HL-60 (cell line): Measurements from ENCODE around the gene MOB1B.
A peak's percentile ranks its signal among the peaks of the same experiment; 100 is the strongest.

Experiments
- DNase-seq, 2 experiments: peaks; one replicate each; pipeline ENCODE4 v3.0.0-alpha.2; 2010 to 2020; ENCODE audit warnings: low read depth in 1 of 2, low spot score in 1 of 2
- H3K27ac ChIP-seq: fragments of 250-450 bp; sonication (Bioruptor Pico); replicated peaks from 2 replicates; pipeline ENCODE4 v1.5.1; 2020; ENCODE audit warnings: mild to moderate bottlenecking, moderate library complexity
- H3K27me3 ChIP-seq: fragments of 250-450 bp; sonication (Bioruptor Pico); 2 replicates; pipeline ENCODE4 v1.5.1; 2021; ENCODE audit warnings: mild to moderate bottlenecking, moderate library complexity; ENCODE audit not compliant: insufficient read depth, poor library complexity, severe bottlenecking
- H3K4me3 ChIP-seq: replicated peaks from 2 replicates; pipeline ENCODE4 v1.5.1; 2011; ENCODE audit warnings: mild to moderate bottlenecking, control low read depth, low read length; ENCODE audit not compliant: insufficient read depth
- GABPA ChIP-seq: IDR thresholded peaks from 2 replicates; pipeline ENCODE4 v1.6.1; 2012; ENCODE audit warnings: low read depth
- POLR2AphosphoS5 ChIP-seq: IDR thresholded peaks from 2 replicates; pipeline ENCODE4 v1.6.1; 2012; ENCODE audit warnings: low read depth
- SPI1 ChIP-seq: IDR thresholded peaks from 2 replicates; pipeline ENCODE4 v1.6.1; 2012; ENCODE audit warnings: low read depth, mild to moderate bottlenecking, borderline replicate concordance
- TF ChIP-seq, protein P1 (sequence below): IDR thresholded peaks from 2 replicates; pipeline ENCODE4 v1.6.1; 2012; ENCODE audit warnings: low read depth; ENCODE audit not compliant: insufficient replicate concordance
- TF ChIP-seq, protein P2 (sequence below): IDR thresholded peaks from one replicate; pipeline ENCODE4 v1.5.1; 2011; ENCODE audit warnings: low read length, control low read depth, inconsistent platforms; ENCODE audit not compliant: insufficient read depth

The MOB1B gene

DNA sequence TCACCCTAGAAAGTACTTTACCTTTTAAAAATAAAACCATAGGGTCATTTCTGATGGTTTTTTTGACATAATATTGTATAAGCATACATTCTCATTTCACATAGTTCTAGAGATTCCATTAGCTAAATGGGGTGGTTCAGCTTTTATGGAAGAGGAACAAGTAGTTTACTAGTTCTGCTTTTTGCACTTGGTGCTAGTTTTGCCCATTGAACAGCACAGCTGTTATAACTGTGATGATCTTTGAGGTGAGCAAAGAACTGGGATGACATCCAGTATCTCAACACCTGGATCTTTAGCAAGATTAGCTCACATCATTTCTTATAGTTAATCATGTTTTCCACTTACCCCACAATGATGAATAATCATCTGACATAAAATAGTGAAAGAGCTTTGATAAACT lies 40.9 kb downstream of the MOB1B start:
- no peak overlapping the region for H3K4me3 ChIP-seq

DNA sequence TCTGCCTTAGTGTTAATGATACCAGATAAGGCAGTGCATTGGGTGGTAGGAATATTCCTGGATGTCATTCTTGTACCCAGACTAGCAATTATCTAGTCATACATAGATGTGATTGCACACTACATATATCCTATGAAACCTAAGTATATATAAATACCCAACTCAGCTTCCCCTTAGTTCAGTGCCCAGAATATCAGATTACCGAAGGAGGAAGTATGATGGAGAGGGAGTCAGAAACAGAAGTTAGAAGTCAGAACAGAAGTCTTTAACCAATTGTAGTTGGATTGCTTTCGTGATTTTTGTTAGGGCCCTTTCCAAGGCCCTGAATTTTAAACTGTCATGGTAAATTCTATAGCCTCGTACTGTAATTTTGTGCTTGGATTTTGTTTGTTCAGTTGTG lies 42.9 kb downstream of the MOB1B start:
- DNase-seq = peak in 1 of 2 experiments; percentile 36
- H3K27me3 ChIP-seq = no peaks in the 10 kb centered on the region
- H3K4me3 ChIP-seq = no peak overlapping the region
- H3K27ac ChIP-seq = no peak overlapping the region
- TF ChIP-seq, protein P1, sequence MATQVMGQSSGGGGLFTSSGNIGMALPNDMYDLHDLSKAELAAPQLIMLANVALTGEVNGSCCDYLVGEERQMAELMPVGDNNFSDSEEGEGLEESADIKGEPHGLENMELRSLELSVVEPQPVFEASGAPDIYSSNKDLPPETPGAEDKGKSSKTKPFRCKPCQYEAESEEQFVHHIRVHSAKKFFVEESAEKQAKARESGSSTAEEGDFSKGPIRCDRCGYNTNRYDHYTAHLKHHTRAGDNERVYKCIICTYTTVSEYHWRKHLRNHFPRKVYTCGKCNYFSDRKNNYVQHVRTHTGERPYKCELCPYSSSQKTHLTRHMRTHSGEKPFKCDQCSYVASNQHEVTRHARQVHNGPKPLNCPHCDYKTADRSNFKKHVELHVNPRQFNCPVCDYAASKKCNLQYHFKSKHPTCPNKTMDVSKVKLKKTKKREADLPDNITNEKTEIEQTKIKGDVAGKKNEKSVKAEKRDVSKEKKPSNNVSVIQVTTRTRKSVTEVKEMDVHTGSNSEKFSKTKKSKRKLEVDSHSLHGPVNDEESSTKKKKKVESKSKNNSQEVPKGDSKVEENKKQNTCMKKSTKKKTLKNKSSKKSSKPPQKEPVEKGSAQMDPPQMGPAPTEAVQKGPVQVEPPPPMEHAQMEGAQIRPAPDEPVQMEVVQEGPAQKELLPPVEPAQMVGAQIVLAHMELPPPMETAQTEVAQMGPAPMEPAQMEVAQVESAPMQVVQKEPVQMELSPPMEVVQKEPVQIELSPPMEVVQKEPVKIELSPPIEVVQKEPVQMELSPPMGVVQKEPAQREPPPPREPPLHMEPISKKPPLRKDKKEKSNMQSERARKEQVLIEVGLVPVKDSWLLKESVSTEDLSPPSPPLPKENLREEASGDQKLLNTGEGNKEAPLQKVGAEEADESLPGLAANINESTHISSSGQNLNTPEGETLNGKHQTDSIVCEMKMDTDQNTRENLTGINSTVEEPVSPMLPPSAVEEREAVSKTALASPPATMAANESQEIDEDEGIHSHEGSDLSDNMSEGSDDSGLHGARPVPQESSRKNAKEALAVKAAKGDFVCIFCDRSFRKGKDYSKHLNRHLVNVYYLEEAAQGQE = no peak
- TF ChIP-seq SPI1 = peak; percentile 13; the same call in 1 of the 2 replicates

More for the DNA sequence above, 40.9 kb downstream of the MOB1B start:
- 0 out of 2 replicates have a peak overlapping the region, but pooled peaks have one; percentile 9 for H3K27ac ChIP-seq
- DNase-seq = peak; percentile 38 to 49
- TF ChIP-seq SPI1 = peak; percentile 60; the same call in 1 of the 2 replicates
- TF ChIP-seq, protein P2, sequence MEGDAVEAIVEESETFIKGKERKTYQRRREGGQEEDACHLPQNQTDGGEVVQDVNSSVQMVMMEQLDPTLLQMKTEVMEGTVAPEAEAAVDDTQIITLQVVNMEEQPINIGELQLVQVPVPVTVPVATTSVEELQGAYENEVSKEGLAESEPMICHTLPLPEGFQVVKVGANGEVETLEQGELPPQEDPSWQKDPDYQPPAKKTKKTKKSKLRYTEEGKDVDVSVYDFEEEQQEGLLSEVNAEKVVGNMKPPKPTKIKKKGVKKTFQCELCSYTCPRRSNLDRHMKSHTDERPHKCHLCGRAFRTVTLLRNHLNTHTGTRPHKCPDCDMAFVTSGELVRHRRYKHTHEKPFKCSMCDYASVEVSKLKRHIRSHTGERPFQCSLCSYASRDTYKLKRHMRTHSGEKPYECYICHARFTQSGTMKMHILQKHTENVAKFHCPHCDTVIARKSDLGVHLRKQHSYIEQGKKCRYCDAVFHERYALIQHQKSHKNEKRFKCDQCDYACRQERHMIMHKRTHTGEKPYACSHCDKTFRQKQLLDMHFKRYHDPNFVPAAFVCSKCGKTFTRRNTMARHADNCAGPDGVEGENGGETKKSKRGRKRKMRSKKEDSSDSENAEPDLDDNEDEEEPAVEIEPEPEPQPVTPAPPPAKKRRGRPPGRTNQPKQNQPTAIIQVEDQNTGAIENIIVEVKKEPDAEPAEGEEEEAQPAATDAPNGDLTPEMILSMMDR = no peak
- TF ChIP-seq GABPA = no peak
- TF ChIP-seq POLR2AphosphoS5 = no peak
- TF ChIP-seq, protein P1 = no peak
- no peaks in the 10 kb centered on the region for H3K27me3 ChIP-seq

DNA sequence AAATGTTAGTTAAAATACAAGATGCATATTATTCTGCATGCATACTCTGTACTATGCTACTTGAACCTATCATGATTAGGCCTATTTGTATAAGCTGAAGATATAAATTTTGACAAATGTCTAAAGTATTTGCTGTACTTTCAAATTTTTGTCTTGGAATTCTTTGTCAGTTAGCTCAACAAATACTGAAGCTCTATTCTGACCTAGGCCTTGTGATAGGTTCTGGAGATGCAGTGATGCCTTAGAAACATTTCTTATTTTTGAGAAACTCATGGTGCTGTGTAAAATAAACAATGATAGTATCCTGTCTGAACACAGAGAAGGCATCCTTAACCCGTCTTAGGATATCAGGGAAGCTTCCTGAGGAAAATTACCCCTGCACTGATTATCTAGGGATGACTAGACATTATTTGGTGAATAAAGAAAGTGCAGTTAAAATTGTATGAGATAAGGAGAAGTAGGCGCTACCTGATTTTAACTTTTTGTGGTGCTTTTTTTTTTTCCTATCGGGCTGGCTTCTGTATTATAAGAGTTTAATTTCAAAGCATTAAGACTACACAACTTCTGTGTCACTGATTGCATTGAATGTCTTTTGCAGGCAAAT lies 43.4 kb downstream of the MOB1B start:
- Histone ChIP-seq H3K27ac (no peak overlapping the region), H3K4me3 (no peak overlapping the region), H3K27me3 (no peaks in the 10 kb centered on the region)
- TF ChIP-seq, protein P2 = no peak
- TF ChIP-seq POLR2AphosphoS5 (no peak), SPI1 (no peak), GABPA (no peak)
- TF ChIP-seq, protein P1 = no peak
- no peak for DNase-seq
